OCI-LY1 (cell line): ENCODE measurements around the gene TAF3.

Source experiments
- H2AFZ ChIP-seq: fragments of 200-600 bp; sonication (generic), shearing (Covaris generic); 2 replicates; pipeline ENCODE4 v1.6.0; 2014; ENCODE audit warnings: antibody characterized with exemption, mild to moderate bottlenecking, low read length
- H3F3A ChIP-seq: fragments of 200-600 bp; sonication (generic), shearing (Covaris generic); 2 replicates; pipeline ENCODE4 v1.6.0; 2014; ENCODE audit warnings: mild to moderate bottlenecking, antibody characterized with exemption, low read length, moderate library complexity; ENCODE audit not compliant: insufficient read depth
- H3K27ac ChIP-seq: fragments of 200-600 bp; sonication (generic); 2 replicates; pipeline ENCODE4 v1.5.1; 2014; ENCODE audit warnings: low read length, mixed run types, mild to moderate bottlenecking, low read depth; ENCODE audit not compliant: poor library complexity, severe bottlenecking
- H3K27me3 ChIP-seq: fragments of 200-600 bp; sonication (generic); 2 replicates; pipeline ENCODE4 v1.6.0; 2014; ENCODE audit warnings: antibody characterized with exemption, mild to moderate bottlenecking, low read length, moderate library complexity; ENCODE audit not compliant: insufficient read depth
- H3K36me3 ChIP-seq: fragments of 200-600 bp; sonication (generic); 2 replicates; pipeline ENCODE4 v1.6.1; 2014; ENCODE audit warnings: mild to moderate bottlenecking, antibody characterized with exemption, low read length, moderate library complexity, mixed read lengths; ENCODE audit not compliant: insufficient read depth
- H3K4me1 ChIP-seq: fragments of 200-600 bp; sonication (generic); 2 replicates; pipeline ENCODE4 v1.5.1; 2014; ENCODE audit warnings: mild to moderate bottlenecking, low read length, moderate library complexity; ENCODE audit not compliant: insufficient read depth, severe bottlenecking
- H3K4me2 ChIP-seq: fragments of 200-600 bp; sonication (generic), shearing (Covaris generic); 2 replicates; pipeline ENCODE4 v1.6.1; 2014; ENCODE audit warnings: low read length
- H3K4me3 ChIP-seq: fragments of 200-600 bp; sonication (generic); 2 replicates; pipeline ENCODE4 v1.5.1; 2014; ENCODE audit warnings: low read length, low read depth, mild to moderate bottlenecking, mixed read lengths; ENCODE audit not compliant: poor library complexity, severe bottlenecking
- H3K79me2 ChIP-seq: fragments of 200-600 bp; shearing (Covaris generic); 2 replicates; pipeline ENCODE4 v1.6.1; 2016; ENCODE audit warnings: mixed run types, low read length, mixed read lengths; ENCODE audit not compliant: insufficient read depth
- H3K9ac ChIP-seq: fragments of 200-600 bp; sonication (generic), shearing (Covaris generic); 2 replicates; pipeline ENCODE4 v1.6.1; 2014; ENCODE audit warnings: mild to moderate bottlenecking, low read length, mixed read lengths
- H3K9me2 ChIP-seq: fragments of 200-600 bp; sonication (generic), shearing (Covaris generic); 2 replicates; pipeline ENCODE4 v1.6.1; 2014; ENCODE audit warnings: low read depth, mild to moderate bottlenecking, low read length, mixed read lengths
- H3K9me3 ChIP-seq: fragments of 200-600 bp; shearing (Covaris generic); 2 replicates; pipeline ENCODE4 v1.6.1; 2014; ENCODE audit warnings: low read length, mixed read lengths
- H4K20me1 ChIP-seq: fragments of 200-600 bp; sonication (generic), shearing (Covaris generic); 2 replicates; pipeline ENCODE4 v1.6.0; 2016; ENCODE audit warnings: mild to moderate bottlenecking, low read length; ENCODE audit not compliant: insufficient read depth
- CTCF ChIP-seq: fragments of 200-600 bp; sonication (generic), shearing (Covaris generic); IDR thresholded peaks from 2 replicates; pipeline ENCODE4 v1.5.1; 2017; ENCODE audit warnings: mild to moderate bottlenecking, antibody characterized with exemption, low read length, moderate library complexity, mixed read lengths
- EZH2 ChIP-seq: fragments of 200-600 bp; sonication (generic), shearing (Covaris generic); IDR thresholded peaks from 2 replicates; pipeline ENCODE4 v1.8.0; 2017; ENCODE audit warnings: borderline replicate concordance, mixed run types, mild to moderate bottlenecking, antibody characterized with exemption, low read length, moderate library complexity, mixed read lengths

TAF3 gene

GRCh38 chr10:7933757-7934156, 115.5 kb downstream of the TAF3 start:
- no peaks in the 10 kb centered on the region for H3K36me3 ChIP-seq
- no peak for TF ChIP-seq CTCF
- no peak for TF ChIP-seq EZH2
- no peaks in the 10 kb centered on the region for H3F3A ChIP-seq
- H3K9me3 ChIP-seq: no peaks in the 10 kb centered on the region
- H3K27ac ChIP-seq: no peak overlapping the region
- H3K9me2 ChIP-seq: no peaks in the 10 kb centered on the region
- no peak overlapping the region for H2AFZ ChIP-seq
- no peaks in the 10 kb centered on the region for H3K27me3 ChIP-seq
- H3K79me2 ChIP-seq: no peaks in the 10 kb centered on the region
- H3K9ac ChIP-seq: no peak overlapping the region
- H3K4me1 ChIP-seq: no peaks in the 10 kb centered on the region
- no peaks in the 10 kb centered on the region for H4K20me1 ChIP-seq
- no peak overlapping the region for H3K4me3 ChIP-seq
- no peak overlapping the region for H3K4me2 ChIP-seq

GRCh38 chr10:7937315-7937945, 119.1 kb downstream of the TAF3 start:
- H3K79me2 ChIP-seq: no peaks in the 10 kb centered on the region
- H3K4me2 ChIP-seq: no peak overlapping the region
- H3K9ac ChIP-seq: no peak overlapping the region
- H3K27ac ChIP-seq: no peak overlapping the region
- no peaks in the 10 kb centered on the region for H3K4me1 ChIP-seq
- no peaks in the 10 kb centered on the region for H3K9me3 ChIP-seq
- no peak overlapping the region for H3K4me3 ChIP-seq
- no peaks in the 10 kb centered on the region for H3F3A ChIP-seq
- no peak for TF ChIP-seq CTCF
- no peak for TF ChIP-seq EZH2
- no peaks in the 10 kb centered on the region for H4K20me1 ChIP-seq
- H3K9me2 ChIP-seq: no peaks in the 10 kb centered on the region
- H3K27me3 ChIP-seq: no peaks in the 10 kb centered on the region
- no peaks in the 10 kb centered on the region for H3K36me3 ChIP-seq
- no peak overlapping the region for H2AFZ ChIP-seq

- TF ChIP-seq EZH2 (no peak), CTCF (no peak)
These were observed 123.3 kb downstream of the TAF3 start for GRCh38 chr10:7941576-7941975.

More at GRCh38 chr10:7941576-7941975, 123.3 kb downstream of the TAF3 start:
- Histone ChIP-seq H3K27me3 (no peaks in the 10 kb centered on the region), H3K4me2 (no peak overlapping the region), H3K9ac (no peak overlapping the region), H3K79me2 (no peaks in the 10 kb centered on the region), H3F3A (no peaks in the 10 kb centered on the region), H3K9me2 (no peaks in the 10 kb centered on the region), H3K27ac (no peak overlapping the region), H3K9me3 (no peaks in the 10 kb centered on the region), H2AFZ (no peak overlapping the region), H4K20me1 (no peaks in the 10 kb centered on the region), H3K4me1 (no peaks in the 10 kb centered on the region), H3K36me3 (no peaks in the 10 kb centered on the region), H3K4me3 (no peak overlapping the region)
